GM18499 (cell line): ENCODE data around the gene USE1.

Experiments
- ATAC-seq: cut with Tn5 transposase; IDR thresholded peaks from one replicate; pipeline ENCODE4 v1.9.1; 2021; ENCODE audit warnings: moderate number of reproducible peaks; ENCODE audit not compliant: insufficient read depth, unreplicated experiment

USE1 gene

GRCh38 chr19:17235300-17235970 lies 20.3 kb downstream of the USE1 start:
- no peak for ATAC-seq

GRCh38 chr19:17235971-17236777 lies 21.0 kb downstream of the USE1 start:
- no peak for ATAC-seq

- no peak for ATAC-seq
These were observed 21.8 kb downstream of the USE1 start for GRCh38 chr19:17236811-17237543.

GRCh38 chr19:17237747-17238706 lies 22.9 kb downstream of the USE1 start:
- no peak for ATAC-seq

GRCh38 chr19:17240062-17240752 lies 25.1 kb downstream of the USE1 start:
- no peak for ATAC-seq

GRCh38 chr19:17240826-17241399 lies 25.8 kb downstream of the USE1 start:
- ATAC-seq: no peak

GRCh38 chr19:17242431-17243208 lies 27.5 kb downstream of the USE1 start:
- no peak for ATAC-seq

GRCh38 chr19:17243211-17243829 lies 28.2 kb downstream of the USE1 start:
- no peak for ATAC-seq

GRCh38 chr19:17243830-17244617 lies 28.9 kb downstream of the USE1 start:
- no peak for ATAC-seq

- ATAC-seq: no peak
These were observed 29.7 kb downstream of the USE1 start for GRCh38 chr19:17244618-17245534.

- no peak for ATAC-seq
These were observed 30.4 kb downstream of the USE1 start, which contains the start of gene NR2F6 for GRCh38 chr19:17245535-17245984. Gene NR2F6, minus strand, starts transcription at chr19:17245919. Its CDS starts 699 bp downstream, at chr19:17245220.

GRCh38 chr19:17246681-17247425 lies 31.7 kb downstream of the USE1 start:
- ATAC-seq: no peak

- no peak for ATAC-seq
These were observed 33.0 kb downstream of the USE1 start for GRCh38 chr19:17248011-17248776.

- no peak for ATAC-seq
These were observed 34.9 kb downstream of the USE1 start for GRCh38 chr19:17249887-17250548.
